Transverse colon (tissue), 4 donors: ENCODE results near the gene WNT9A.

Experiments used
- CTCF ChIP-seq, 5 experiments: fragments of 200-600 bp in 3 of 5; fragments of 450-650 bp in 2 of 5; sonication (generic) in 3 of 5; IDR thresholded peaks; 1 replicate in 2 of 5; 2 replicates in 3 of 5; pipeline ENCODE4 v1.5.1; 2016 to 2017; ENCODE audit warnings: antibody characterized with exemption in 5 of 5, inconsistent platforms in 3 of 5, mild to moderate bottlenecking in 2 of 5, moderate library complexity in 1 of 5
- EP300 ChIP-seq: sonication (generic); formaldehyde crosslinking; IDR thresholded peaks from one replicate; pipeline ENCODE4 v1.6.1; 2017; ENCODE audit warnings: antibody characterized with exemption, low read depth
- POLR2A ChIP-seq: fragments of 450-650 bp; IDR thresholded peaks from one replicate; pipeline ENCODE4 v1.6.1; 2016; ENCODE audit warnings: antibody characterized with exemption, mild to moderate bottlenecking, moderate library complexity
- POLR2AphosphoS5 ChIP-seq, 3 donors: sonication (generic); formaldehyde crosslinking; IDR thresholded peaks; one replicate each; pipeline ENCODE4 v1.6.1; 2016; ENCODE audit warnings: antibody characterized with exemption in 3 of 3

DNA sequence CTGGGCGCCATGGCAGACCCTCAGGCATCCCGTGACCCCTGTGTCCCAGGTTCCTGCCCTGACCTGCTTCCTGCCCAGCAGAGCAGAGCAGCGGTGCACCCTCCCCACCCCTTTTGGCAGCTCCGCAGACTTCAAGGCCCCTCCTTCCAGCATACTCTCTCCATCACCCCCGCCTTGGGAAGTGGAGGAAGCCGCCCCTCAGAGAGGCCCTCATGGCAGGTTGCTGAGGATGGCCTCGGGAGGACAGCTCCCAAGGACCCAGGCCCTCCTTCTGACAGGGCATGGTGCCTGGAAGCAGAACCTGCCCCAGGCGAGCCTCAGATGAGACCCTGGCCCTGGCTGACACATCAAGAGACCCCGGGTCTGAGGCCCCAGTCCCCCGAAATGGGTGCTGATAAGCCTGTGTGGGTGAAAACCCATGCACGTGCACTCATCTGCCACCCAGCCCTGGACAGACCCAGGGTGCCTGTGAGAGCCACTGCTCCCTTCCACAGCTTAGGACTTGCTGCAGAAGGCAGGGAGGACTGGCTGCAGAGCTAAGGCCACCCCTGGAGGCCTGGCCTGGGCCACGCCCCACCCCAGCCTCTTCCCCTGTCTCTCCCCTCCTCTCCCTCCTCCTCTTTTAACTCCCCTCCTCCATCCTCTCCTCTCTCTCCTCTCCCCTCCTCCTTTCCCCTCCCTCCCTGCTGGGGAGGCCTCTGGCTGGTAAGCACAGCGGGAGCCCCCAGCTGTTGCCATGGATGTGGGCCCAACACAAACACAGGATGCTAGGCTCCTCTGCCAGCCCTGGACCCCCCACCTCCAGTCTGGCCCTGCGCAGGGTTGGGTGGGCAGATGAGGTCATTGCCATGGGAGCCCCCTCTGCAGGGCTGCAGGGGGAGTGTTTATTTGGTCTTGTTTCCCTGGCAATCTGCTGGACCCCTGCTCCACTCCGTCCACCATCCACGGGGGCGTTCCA is 33.7 kb downstream of the WNT9A start:
- no peak for TF ChIP-seq CTCF (IDR thresholded peaks at IDR 0.05)
- no peak for TF ChIP-seq POLR2A
- no peak for TF ChIP-seq POLR2AphosphoS5 (IDR thresholded peaks at IDR 0.05)
- no peak for TF ChIP-seq EP300
